Measurements from ENCODE around the gene RANBP3L. TPM values are rescaled to one million over a fixed set of nuclear protein-coding genes. Genes with fewer than 3 reads are reported as not detected.

RANBP3L gene
- polyA plus RNA-seq, 2 of the 4 experiments (the other 2 are of a cell fraction), result not detected

DNA sequence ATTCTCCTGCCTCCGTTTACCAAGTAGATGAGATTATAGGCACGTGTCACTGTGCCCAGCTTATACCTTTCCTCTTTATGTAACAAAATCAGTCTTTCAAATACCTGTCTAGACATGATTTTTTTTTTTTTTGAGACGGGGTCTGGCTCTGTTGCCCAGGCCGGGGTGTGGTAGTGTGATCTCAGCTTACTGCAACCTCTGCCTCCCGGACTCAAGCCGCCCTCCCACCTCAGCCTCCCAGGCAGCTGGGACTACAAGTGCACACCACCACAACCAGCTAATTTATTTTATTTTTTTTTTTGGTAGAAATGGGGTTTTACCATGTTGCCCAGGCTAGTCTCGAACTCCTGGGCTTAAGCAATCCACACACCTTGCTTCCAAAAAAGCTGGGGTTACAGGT is 73.2 kb downstream of the RANBP3L start:
- CTCF ChIA-PET, result interaction anchor here (1.1 to 4.2 kb wide), 4 partner anchors 13 to 50 kb away, joined by 3 to 21 read pairs (median 4); partner anchors contain the start of gene NADK2
- POLR2A ChIA-PET, result interaction anchor here (0.9 kb wide), 1 partner anchor 10 kb away, joined by 3 read pairs; no protein-coding TSS in a partner anchor
- Histone ChIP-seq H3K4me3 (no peak overlapping the region), H3K4me1 (peaks cover 9% of the 10 kb centered on the region; the same call in 2 of the 3 replicates), H3K4me2 (no peak overlapping the region), H3K27ac (no peak overlapping the region), H3K9me3 (no peaks in the 10 kb centered on the region)
- FAIRE-seq, result no peak
- TF ChIP-seq HOXB5 (CRISPR knock-in tag; IDR thresholded peaks at IDR 0.05), result no peak
- TF ChIP-seq RCOR1 (IDR thresholded peaks at IDR 0.05; ENCODE audit: low read depth, low read length), result no peak
- no peak for TF ChIP-seq CHD2 (IDR thresholded peaks at IDR 0.05; ENCODE audit: low read length, partially characterized antibody)
- no peak for TF ChIP-seq TFCP2L1 (CRISPR knock-in tag; IDR thresholded peaks at IDR 0.05)
- no peak for TF ChIP-seq EP300 (IDR thresholded peaks at IDR 0.05)
- TF ChIP-seq BHLHE40 (IDR thresholded peaks at IDR 0.05; ENCODE audit: low read depth, low read length), result no peak
- TF ChIP-seq ESRRA (IDR thresholded peaks at IDR 0.05; ENCODE audit: borderline replicate concordance, low read length), result no peak
- TF ChIP-seq FOSB (CRISPR knock-in tag; IDR thresholded peaks at IDR 0.05), result no peak
- no peak for TF ChIP-seq FOSL2 (IDR thresholded peaks at IDR 0.05)
- no peak for TF ChIP-seq FOSL2 (CRISPR knock-in tag; IDR thresholded peaks at IDR 0.05)
- TF ChIP-seq, protein P1, sequence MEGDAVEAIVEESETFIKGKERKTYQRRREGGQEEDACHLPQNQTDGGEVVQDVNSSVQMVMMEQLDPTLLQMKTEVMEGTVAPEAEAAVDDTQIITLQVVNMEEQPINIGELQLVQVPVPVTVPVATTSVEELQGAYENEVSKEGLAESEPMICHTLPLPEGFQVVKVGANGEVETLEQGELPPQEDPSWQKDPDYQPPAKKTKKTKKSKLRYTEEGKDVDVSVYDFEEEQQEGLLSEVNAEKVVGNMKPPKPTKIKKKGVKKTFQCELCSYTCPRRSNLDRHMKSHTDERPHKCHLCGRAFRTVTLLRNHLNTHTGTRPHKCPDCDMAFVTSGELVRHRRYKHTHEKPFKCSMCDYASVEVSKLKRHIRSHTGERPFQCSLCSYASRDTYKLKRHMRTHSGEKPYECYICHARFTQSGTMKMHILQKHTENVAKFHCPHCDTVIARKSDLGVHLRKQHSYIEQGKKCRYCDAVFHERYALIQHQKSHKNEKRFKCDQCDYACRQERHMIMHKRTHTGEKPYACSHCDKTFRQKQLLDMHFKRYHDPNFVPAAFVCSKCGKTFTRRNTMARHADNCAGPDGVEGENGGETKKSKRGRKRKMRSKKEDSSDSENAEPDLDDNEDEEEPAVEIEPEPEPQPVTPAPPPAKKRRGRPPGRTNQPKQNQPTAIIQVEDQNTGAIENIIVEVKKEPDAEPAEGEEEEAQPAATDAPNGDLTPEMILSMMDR (IDR thresholded peaks at IDR 0.05), result no peak
- TF ChIP-seq POLR2A (IDR thresholded peaks at IDR 0.05; ENCODE audit: low read length), result no peak
- TF ChIP-seq HOXA7 (CRISPR knock-in tag; IDR thresholded peaks at IDR 0.05), result no peak
- no peak for TF ChIP-seq ZNF302 (CRISPR knock-in tag; IDR thresholded peaks at IDR 0.05)
- no peak for DNase-seq (ENCODE audit: low read depth in 1 of 2, low spot score in 1 of 2)
- 92% methylated on average over 7 of the region's 7 CpGs for WGBS (ENCODE audit: missing lambda C conversion rate)
- ATAC-seq, result no peak

DNA sequence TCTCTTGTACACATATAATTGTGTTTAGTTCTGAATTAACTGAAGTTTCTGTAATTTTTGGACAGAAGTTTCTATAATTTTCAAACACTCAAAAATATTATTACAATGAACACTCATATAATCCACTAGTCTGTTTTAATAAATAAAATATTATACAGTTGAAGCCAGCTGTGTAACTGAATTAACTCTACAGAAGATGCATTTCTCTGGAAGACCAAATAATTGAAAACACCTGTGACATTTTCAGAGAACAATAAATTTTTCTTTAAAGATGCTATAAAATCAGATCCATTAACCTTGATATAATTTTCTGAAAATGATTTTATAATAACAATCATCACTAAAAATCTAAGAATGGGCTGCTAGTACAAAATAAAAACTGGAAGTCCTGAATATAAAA is 74.7 kb downstream of the RANBP3L start:
- Histone ChIP-seq H3K4me3 (no peak overlapping the region), H3K27ac (no peak overlapping the region), H3K4me1 (peaks cover 9% of the 10 kb centered on the region; the same call in 2 of the 3 replicates), H3K9me3 (no peaks in the 10 kb centered on the region), H3K4me2 (no peak overlapping the region)
- DNase-seq (ENCODE audit: low read depth in 1 of 2, low spot score in 1 of 2), result no peak
- TF ChIP-seq KDM1A (IDR thresholded peaks at IDR 0.05; ENCODE audit: low read depth) (no peak), FOSB (CRISPR knock-in tag; IDR thresholded peaks at IDR 0.05) (no peak), KDM5A (IDR thresholded peaks at IDR 0.05) (no peak), SREBF2 (IDR thresholded peaks at IDR 0.05) (no peak), TFCP2L1 (CRISPR knock-in tag; IDR thresholded peaks at IDR 0.05) (no peak), ESRRA (IDR thresholded peaks at IDR 0.05; ENCODE audit: borderline replicate concordance, low read length) (no peak), EHMT2 (IDR thresholded peaks at IDR 0.05; ENCODE audit: low read depth) (no peak), HOXA7 (CRISPR knock-in tag; IDR thresholded peaks at IDR 0.05) (no peak), HEYL (CRISPR knock-in tag; IDR thresholded peaks at IDR 0.05) (no peak), PHF8 (IDR thresholded peaks at IDR 0.05; ENCODE audit: borderline replicate concordance, low read depth) (no peak), MYC (IDR thresholded peaks at IDR 0.05; ENCODE audit: borderline replicate concordance, low read length) (no peak), JUNB (IDR thresholded peaks at IDR 0.05) (no peak), GATA3 (IDR thresholded peaks at IDR 0.05; ENCODE audit: borderline replicate concordance) (no peak), RNF2 (IDR thresholded peaks at IDR 0.05; ENCODE audit: borderline replicate concordance, low read depth) (no peak), BHLHE40 (IDR thresholded peaks at IDR 0.05; ENCODE audit: low read depth, low read length) (no peak)
- FAIRE-seq, result no peak
- ChIA-PET CTCF (interaction anchor here (1.2 to 1.6 kb wide), 2 partner anchors 11 to 15 kb away, joined by 3 to 5 read pairs; partner anchors contain the start of gene NADK2), POLR2A (no interaction called here)
- no peak for ATAC-seq

DNA sequence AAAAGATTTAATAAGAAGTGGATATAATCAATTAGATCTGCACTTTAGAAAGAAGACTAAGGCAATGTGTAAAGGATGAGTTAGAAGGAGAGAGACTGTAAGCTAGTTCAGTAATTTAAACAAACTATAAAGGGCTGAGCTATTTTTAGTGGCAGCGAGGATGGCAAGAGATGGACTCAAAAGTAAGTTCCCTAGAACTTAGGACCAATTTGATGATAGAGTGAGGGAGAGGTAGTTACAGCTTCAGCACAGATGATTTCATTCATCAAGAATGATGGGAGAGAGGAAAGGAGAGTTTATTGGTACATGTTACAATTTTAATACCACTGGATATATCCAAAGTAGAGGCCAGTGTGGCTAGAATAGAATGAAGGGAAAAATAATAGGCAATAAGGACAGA is 79.1 kb downstream of the RANBP3L start:
- DNase-seq (ENCODE audit: low read depth in 1 of 2, low spot score in 1 of 2) (no peak), FAIRE-seq (no peak), ATAC-seq (no peak)
- 97% methylated on average over 1 of the region's 1 CpG for WGBS (ENCODE audit: missing lambda C conversion rate)
- ChIA-PET POLR2A (no interaction called here), CTCF (no interaction called here)
- no peak overlapping the region for H3K4me3 ChIP-seq
- H3K9me3 ChIP-seq, result no peaks in the 10 kb centered on the region
- H3K4me1 ChIP-seq, result 0 out of 3 replicates have a peak, but pooled peaks cover under 1% of the 10 kb centered on the region
- H3K4me2 ChIP-seq, result no peak overlapping the region
- H3K27ac ChIP-seq, result no peak overlapping the region
- TF ChIP-seq NPAS2 (CRISPR knock-in tag; IDR thresholded peaks at IDR 0.05; ENCODE audit: borderline replicate concordance) (no peak), RCOR1 (IDR thresholded peaks at IDR 0.05; ENCODE audit: low read depth, low read length) (no peak), POLR2AphosphoS2 (conservative IDR thresholded peaks at IDR 0.05; ENCODE audit: low read length) (no peak), CHD4 (IDR thresholded peaks at IDR 0.05; ENCODE audit: borderline replicate concordance) (no peak), KDM5A (IDR thresholded peaks at IDR 0.05) (no peak), HOXB5 (CRISPR knock-in tag; IDR thresholded peaks at IDR 0.05) (no peak), CBX2 (IDR thresholded peaks at IDR 0.05; ENCODE audit: borderline replicate concordance, low read depth) (no peak), PHF8 (IDR thresholded peaks at IDR 0.05; ENCODE audit: borderline replicate concordance, low read depth) (no peak), KDM1A (IDR thresholded peaks at IDR 0.05; ENCODE audit: low read depth) (no peak), GATA3 (IDR thresholded peaks at IDR 0.05; ENCODE audit: borderline replicate concordance) (no peak), EHMT2 (IDR thresholded peaks at IDR 0.05; ENCODE audit: low read depth) (no peak)
- TF ChIP-seq, protein P2, sequence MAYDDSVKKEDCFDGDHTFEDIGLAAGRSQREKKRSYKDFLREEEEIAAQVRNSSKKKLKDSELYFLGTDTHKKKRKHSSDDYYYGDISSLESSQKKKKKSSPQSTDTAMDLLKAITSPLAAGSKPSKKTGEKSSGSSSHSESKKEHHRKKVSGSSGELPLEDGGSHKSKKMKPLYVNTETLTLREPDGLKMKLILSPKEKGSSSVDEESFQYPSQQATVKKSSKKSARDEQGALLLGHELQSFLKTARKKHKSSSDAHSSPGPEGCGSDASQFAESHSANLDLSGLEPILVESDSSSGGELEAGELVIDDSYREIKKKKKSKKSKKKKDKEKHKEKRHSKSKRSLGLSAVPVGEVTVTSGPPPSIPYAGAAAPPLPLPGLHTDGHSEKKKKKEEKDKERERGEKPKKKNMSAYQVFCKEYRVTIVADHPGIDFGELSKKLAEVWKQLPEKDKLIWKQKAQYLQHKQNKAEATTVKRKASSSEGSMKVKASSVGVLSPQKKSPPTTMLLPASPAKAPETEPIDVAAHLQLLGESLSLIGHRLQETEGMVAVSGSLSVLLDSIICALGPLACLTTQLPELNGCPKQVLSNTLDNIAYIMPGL (CRISPR knock-in tag; IDR thresholded peaks at IDR 0.05; ENCODE audit: borderline replicate concordance), result no peak
- TF ChIP-seq, protein P3, sequence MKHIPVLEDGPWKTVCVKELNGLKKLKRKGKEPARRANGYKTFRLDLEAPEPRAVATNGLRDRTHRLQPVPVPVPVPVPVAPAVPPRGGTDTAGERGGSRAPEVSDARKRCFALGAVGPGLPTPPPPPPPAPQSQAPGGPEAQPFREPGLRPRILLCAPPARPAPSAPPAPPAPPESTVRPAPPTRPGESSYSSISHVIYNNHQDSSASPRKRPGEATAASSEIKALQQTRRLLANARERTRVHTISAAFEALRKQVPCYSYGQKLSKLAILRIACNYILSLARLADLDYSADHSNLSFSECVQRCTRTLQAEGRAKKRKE (CRISPR knock-in tag; IDR thresholded peaks at IDR 0.05; ENCODE audit: low read depth), result no peak
- TF ChIP-seq, protein P4, sequence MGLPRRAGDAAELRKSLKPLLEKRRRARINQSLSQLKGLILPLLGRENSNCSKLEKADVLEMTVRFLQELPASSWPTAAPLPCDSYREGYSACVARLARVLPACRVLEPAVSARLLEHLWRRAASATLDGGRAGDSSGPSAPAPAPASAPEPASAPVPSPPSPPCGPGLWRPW (IDR thresholded peaks at IDR 0.05), result no peak

Measured in A549 (cell line).